T-helper 1 cell (primary cell): ENCODE results near the gene SIGLEC8.
A peak's percentile ranks its signal among the peaks of the same experiment; 100 is the strongest.
"Not testable (repeated sequence)": the region's sequence is repeated elsewhere in the genome, so short reads cannot be mapped to it uniquely, and the experiment has no call there.

Source experiments
- DNase-seq, 5 donors: peaks; one replicate each; pipeline ENCODE4 v3.0.0-alpha.2; 2012 to 2020

Gene SIGLEC8

DNA sequence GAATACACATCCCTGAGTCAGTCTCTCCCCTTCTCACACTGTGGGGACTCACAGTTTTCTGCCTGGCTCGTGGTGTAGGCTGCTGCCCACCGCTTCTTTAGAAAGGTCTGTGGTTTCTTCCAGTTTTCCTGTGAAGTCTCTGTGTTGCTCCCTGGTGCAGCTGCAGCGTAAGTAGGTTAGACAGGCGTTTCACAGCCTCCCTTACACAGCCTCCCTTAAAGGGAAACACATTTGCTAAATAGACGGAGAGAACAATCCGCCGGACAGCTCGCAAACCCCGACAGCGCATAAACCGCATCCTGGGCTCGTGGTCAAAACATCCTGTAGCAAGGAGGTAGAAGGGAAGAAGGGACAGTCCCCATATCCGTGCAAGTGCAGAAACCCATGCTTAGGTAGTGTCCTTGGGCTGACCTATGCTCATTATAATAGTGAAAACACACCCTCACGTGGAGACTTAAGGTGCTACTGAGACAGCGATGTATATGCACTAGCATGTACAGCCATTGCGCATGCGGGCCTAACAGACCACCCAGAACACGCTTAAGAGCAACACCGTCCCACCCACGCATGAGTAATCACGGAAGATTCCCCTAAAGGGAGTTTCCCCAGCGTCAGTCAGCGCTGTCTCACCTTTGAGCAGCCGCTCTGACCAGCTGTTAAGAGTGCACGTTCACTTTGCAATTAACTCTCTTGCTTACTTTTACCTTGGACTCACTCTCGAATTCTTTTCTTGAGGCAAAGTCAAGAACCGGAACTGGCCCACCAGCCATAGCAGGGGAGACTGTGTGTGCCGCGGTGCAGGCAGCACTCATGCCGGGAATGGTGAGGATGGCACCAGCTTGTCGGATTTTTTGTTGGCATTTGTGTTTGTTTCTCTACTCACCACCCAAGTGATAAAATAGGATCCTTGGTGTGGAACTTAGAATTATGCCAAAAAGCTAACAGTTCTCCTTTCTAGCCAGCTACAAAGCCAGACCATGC lies 16.6 kb downstream of the SIGLEC8 start:
- peak; percentile 55 to 94 (median 65) for DNase-seq

DNA sequence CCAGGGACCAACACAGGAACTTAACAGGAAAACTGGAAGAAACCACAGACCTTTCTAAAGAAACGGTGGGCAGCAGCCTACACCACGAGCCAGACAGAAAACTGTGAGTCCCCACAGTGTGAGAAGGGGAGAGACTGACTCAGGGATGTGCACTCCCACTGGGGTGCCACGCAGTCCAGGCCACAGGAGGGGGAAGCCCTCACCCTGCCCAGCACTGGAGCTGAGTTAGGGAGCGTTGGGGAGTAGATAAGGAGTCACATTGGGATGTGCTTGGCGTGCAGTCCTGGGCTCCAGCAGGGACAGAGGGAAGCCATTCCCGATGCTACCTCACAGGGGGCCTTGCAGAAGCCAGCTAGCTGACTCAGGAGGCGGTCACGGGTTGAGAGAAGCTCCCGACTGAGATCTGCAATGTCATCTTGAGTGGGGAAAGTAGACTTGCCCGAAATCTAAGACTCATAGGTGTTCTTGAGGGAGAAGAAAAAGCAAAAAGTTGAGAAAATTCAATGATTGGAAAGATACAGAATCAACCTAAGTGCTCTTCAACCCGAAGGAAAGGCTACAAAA lies 17.3 kb downstream of the SIGLEC8 start:
- no peak for DNase-seq

DNA sequence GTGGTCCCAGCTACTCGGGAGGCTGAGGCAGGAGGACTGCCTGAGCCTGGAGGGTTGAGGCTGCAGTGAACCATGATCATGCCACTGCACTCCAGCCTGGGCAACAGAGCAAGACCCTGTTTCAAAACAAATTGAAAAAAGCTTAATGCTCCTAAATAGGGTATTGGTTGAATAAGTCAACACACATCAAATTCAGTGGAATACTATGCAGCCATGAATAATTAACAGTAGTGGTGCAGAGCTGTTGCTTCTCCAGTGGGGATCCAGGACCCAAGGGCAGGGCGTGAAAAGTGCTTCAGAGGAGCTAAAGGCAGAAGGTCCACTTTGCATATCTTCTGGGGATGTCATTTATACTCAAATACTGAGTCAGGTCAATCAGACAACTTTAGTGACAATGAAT lies 18.2 kb downstream of the SIGLEC8 start:
- no peak for DNase-seq

DNA sequence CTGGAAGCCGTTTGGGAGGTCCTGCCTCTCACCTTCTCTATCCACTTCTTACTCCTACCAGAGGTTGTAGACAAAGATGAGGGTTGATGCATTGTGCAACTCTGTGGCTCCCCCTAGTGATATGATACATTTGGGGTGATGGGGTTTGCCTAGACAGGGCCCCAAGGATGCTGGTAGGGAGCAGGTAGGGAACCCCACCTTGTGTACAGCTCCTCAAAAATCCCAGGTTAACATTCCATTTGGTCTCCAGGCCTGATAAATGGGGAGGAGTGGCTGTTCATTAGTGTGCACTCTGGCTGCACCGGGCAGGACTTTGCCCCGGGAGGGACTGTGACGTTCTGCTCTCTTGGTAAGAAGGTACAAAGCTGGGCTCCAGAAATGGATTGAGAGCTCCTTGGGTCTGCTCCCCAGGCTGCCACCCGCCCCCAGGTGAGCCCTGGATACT lies 19.2 kb downstream of the SIGLEC8 start:
- peak in 1 of 5 donors; percentile 56 for DNase-seq

DNA sequence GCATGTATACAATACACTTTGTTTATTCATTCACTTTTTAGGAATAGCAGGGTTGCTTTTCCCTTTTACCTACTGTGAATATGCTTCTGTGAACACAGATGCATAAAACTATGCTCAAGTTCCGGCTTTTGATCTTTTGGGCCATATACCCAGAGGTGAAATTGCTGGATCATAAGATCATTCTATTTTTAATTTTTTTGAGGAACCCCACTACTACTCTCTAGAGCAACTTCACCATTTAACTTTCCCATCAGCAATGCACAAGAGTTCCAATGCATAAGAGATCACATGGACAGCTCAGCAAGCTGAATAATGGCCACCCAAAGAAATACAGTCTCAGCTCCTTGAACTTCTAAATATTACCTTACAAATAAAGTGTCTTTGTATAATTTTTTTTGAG lies 23.8 kb downstream of the SIGLEC8 start:
- no peak for DNase-seq

DNA sequence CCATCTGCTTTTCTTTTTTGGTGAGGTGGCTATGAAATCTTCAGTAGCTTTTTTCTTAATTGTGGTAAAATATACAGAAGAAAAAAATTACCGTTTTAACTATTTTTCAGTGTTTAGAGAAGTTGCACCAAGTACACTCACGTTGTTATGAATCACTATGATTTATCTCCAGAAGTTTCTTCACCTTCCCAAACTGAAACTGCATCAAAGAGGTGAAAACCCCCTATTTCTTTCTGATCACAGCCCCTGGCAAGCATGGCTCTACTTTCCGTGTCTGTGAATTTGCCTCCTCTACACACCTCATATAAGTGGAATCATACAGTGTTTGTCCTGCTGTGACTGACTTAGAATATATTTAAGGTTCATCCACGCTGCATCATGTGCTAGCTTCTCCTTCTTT lies 25.2 kb downstream of the SIGLEC8 start:
- DNase-seq = no peak

DNA sequence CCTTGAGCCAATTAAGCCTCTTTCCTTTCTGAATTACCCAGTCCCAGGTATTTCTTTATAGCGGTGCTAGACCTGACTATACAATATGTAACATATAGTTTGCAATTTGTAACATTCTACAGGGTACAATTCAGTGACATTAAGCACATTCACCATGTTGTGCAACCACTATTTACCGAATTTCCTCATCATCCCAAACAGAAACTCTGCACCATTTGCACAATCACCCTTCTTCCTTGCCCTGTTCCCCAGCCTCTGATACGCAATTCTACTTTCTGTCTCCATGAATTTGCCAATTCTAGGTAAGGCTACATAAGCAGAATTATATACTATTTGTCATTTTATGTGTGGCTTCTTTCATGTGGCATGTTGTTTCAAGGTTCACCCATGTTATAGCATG lies 27.1 kb downstream of the SIGLEC8 start:
- no peak for DNase-seq

DNA sequence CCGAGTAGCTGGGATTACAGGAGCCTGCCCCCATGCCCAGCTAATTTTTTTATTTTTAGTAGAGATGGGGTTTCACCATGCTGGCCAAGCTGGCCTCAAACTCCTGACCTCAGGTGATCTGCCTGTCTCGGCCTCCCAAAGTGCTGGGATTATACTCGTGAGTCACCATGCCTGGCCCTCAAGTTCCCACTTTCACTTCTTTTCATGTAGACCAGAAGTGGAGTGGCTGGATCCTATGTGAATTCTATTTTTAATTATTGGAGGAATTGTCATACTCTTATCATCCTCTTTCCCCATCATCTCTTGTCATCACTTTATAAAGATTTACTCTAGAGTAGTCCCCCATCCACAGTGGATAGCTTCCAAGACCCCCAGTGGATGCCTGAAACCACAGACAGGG lies 28.0 kb downstream of the SIGLEC8 start:
- DNase-seq = no peak

DNA sequence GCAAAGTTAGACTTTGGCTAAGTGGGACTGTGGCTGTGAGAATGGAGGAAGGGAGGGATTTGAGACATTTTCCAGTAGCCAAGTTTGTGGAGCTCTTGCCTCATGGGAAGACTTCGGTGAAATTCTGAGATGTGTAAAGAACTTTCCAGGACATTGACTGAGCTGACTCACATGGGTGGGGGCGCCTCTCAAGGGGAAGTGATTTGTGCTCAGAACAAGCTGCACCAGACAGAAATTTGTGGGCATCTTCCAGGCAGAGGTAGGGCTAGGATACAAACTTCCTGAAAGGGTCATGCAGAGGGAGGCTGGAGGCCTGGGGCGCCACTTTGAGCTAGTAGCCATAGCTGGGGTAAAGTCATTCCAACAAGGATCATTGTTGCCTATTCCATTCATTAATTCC lies 31.1 kb downstream of the SIGLEC8 start:
- DNase-seq = no peak

DNA sequence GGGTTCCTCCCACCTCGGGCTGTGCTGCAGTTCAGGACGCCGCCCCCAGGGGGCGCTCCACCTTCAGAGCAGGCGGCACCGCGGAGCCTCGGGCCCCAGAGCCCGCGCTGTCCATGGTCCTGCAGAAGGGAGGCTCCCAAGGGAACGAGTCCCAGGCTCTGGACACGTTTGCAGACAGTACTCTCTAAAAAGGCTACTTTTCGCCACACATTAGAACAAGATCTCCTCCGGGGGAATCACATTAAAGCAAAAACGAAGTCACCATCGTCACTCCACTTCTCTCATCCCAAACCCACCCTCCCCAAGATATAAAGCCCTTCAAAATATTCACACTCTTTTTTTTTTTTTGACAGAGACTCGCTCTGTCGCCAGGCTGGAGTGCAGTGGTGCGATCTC lies 36.2 kb downstream of the SIGLEC8 start:
- DNase-seq = peak; percentile 59 to 77 (median 70)

DNA sequence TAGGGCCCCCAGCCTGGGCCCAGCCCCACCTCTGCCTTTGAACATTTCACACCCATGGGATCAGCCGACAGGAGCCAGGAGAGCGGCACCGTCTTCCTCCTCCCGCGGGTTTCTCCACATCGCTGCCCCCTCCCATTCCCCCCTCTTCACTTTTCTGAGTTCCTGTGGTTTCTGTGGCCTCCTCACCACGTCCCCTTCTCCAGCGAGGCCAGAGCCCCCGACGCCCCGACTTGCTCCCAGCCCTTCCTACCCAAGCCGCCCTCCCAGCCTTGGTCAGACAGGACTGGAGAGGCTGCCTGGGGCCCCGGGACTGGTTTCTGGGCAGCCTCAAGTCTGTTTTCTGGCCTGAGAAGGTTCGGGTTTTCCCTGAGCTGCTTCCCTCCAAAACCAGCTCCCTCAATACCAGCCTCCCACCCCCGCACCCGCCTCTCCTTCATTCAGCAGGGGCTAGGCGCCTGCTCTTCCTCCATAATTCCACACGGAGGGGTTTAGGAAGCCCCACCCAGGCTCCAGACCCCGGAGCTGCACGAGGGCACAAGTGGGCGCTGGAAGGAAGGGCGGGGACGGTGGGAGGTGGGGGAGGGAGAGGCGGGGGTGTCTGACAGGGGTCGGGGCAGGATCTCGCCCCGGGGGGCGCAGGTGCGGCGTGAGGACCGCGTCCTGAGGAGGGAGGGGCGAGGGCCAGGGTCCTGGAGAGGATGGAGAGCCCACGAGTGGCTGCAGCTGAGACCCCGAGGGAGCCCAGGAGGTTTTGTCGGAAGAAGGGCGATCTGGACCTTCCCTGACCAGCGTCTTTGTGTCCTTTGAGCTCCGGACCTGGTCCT lies 36.8 kb downstream of the SIGLEC8 start:
- DNase-seq = no peak

DNA sequence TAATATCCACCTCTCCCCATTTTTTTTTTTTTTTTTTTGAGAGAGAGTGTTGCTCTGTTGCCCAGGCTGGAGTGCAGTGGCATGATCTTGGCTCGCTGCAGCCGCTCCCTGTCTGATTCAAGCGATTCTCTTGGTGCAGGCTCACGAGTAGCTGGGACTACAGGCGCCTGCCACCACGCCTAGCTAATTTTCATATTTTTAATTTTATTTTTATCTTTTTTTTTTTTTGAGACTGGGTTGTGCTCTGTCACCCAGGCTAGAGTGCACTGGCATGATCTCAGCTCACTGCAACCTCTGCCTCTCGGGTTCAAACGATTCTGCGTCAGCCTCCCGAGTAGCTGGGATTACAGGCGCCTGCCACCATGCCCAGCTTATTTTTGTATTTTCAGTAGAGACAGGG lies 37.7 kb downstream of the SIGLEC8 start:
- DNase-seq = not testable (repeated sequence)

DNA sequence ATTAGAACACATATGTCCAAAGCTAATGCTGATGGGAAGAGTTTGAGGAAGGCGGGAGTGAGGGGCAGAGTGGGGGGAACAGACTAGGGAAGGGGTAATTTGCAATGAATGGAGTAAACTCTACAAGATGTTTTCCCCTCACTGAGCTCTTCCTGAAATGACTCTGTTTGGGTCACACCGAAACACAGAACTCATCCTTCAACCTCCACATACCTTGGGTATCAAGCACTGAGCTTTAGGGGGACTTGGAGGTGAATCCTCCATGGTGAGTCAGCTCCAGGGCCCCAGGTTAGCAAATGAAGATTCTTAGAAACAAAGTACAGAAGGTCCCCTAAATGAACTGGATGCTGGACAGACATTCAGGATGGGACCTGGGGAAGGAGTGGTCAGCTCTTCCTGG lies 39.5 kb downstream of the SIGLEC8 start:
- DNase-seq = no peak

DNA sequence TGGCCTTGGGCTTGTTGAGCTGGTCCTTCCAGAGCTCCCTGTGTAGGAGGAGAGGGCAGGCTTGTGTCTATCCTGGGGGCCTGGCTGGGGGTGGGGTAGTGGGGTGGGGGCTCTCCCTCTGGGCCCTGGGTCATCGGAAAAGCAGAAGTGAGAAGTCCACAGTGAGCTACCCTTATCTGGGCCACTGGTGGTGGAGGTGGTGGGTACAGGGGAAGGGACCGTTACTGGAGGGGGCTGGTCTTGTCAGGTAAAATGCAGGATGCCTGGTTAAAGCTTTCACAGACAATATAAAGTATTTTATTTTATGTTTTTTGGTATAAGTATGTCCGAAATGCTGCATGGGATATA lies 40.5 kb downstream of the SIGLEC8 start:
- DNase-seq = no peak

DNA sequence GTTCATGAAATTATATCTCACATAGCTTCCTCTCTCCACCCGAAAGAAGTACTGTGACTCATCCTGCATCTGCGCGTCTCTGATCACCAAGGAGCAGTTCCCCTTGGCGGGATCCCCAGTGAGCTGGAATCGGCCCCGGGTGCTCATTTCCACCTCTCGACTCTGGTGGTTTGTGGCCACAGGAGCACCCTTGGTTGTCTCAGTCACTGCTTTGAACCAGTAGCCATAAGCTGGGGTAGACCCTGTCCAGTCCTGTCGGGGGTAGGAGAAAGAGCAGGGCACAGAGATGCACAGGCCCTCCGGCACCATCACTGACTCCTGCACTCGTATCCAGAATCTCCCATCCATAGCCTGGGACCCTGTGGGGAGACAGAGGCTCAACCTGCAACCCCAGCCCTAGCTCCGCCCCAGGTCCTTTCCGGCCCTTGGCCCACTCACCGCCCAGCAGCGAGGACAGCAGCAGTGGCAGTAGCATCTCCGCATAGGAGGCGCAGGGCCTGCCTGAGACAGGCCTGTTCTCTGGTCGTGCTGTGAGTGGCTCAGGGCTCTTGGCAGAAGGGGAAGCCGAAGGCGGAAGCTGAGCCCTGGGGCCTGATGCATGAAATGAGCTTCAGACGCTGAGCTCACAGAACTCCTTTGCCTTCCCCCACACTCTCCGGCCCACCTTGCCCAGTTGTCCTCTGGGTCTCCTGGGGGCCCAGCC lies 41.0 kb downstream of the SIGLEC8 start, which contains the start of gene SIGLEC10:
Gene SIGLEC10, minus strand, starts transcription at position 536 of the 703 bp plus-strand sequence. Its CDS starts 61 bp downstream, at position 475.
- no peak for DNase-seq

DNA sequence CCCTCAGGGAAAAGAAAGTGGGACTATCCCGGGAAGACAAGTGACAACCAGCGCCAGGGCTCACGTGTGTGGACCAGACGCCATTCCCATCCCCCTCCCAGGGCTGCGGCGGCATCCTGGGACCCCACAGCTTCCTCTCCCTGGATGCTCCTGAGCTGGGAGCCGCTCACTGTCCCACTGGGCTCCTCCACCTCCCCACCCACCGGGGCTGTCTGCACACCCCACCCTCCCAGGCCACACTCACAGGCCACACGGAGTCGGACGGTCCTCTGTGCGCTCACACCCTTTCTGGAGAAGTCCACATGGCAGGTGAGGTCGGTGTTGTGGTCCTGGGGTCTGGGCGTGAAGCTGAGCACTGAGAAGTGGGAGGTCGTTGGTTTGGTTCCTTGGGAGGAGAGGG lies 41.8 kb downstream of the SIGLEC8 start:
- DNase-seq = not testable (repeated sequence)

DNA sequence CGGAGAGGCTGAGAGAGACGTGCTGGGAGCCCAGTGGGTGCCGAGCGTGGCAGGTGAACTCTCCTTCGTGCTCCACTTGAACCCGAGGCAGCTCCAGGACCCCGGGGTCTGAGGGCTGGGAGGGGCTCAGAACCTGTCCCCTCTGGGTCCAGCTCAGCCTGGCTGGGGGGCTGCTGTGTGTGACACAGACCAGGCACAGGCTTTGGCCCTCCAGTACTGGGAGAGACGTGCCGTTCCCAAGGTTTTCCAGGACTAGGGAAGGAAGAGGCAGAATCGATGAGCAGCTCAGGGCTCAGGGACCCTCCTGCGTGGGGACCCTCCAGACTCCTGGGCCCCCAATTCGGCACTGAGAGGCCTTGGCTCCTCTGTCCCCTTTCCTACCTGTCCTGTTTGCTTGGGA lies 43.1 kb downstream of the SIGLEC8 start:
- DNase-seq = no peak

DNA sequence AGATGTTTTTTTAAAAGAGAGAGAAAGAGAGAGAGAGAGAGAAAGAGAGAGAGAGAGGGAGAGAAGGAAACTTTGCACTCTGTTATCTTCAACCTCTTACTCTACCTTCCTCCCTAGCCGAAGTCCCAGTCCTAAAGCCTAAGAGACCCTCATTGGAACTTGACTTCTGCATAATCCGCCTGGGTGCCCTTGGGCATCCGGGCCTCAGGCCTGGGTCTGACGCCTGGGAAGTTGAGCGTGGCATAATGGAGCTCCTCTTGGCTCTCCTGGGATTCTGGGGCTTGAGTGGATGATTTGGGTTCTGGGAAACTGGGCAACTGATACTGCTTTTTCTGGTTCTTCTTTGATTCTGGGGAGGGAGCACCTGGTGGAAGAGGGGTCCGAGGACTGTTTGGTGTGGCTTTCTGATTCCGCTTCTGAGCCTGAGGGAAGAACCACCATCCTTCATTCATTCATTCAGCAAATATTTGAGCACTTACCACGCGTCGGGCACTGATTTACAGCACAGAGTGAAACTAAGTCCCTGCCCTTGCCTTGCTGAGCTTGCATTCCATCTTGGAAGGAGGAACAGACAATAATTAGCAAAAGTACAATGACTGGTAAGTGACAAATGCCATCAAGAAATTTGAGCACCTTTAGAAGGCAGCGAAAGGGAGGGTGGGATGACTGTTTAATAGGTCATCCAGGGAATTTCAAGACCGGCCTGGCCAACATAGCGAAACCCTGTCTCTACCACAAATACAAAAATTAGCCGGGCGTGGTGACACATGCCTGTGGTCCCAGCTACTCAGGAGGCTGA lies 47.1 kb downstream of the SIGLEC8 start:
- DNase-seq = no peak

DNA sequence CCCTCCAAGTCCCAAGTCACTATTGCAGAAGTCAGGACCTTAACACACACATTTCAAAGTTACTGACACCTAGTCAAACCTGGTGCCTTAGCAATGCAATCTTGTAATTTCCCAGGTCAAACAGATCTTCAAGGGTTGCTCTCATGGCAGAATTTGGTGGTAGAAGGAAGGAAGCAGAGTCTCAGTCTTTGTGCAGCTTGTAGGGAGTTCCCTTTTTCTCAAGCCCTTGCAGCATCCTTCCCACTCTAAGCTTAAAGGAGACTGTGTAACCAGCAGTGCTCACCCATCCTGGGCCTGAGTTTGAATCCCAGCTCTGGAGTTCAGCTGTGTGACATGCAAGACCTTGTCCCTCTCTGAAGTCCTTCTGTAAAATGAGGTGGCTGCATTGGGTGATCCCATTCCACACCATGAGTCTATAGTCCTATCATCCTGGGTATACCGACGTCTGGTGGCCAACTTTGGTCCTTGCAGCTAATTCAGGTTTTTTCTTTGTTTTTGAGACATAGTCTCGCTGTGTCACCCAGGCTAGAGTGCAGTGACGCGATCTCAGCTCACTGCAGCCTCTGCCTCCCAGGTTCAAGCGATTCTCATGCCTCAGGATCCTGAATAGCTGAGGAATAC lies 50.6 kb downstream of the SIGLEC8 start:
- peak in 1 of 5 donors; percentile 27 for DNase-seq

DNA sequence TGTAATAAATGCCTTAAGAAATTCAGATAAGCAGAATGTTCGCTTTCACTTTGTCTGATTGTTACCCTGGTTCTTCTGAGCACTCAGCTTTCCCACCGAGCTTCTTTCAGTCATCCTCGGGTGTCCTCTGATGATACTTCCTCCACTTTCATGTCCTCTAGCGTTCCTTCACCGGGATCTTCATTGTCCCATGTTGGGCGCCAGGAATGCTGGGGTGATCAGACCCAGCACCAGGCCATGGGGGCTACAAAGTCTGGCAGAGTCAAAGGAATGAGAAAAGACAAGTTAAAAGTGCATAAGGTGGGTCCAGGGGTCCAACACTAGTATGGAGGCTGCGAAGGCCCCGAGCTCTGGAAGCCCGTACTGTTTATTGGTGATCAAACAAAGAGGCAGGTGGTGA lies 56.1 kb downstream of the SIGLEC8 start:
- DNase-seq = no peak
